Cardiac fibroblast (primary cell): ENCODE measurements around the gene TGM5.
A peak's percentile ranks its signal among the peaks of the same experiment; 100 is the strongest.

Experiments used
- DNase-seq, 2 donors: peaks; one replicate each; pipeline versions ENCODE4 v3.0.0 to v3.0.0-alpha.2; 2010; ENCODE audit warnings: low read depth in 2 of 2
- H3K4me3 ChIP-seq, 2 donors: replicated peaks in 1 of 2; 1 replicate in 1 of 2; 2 replicates in 1 of 2; pipeline ENCODE4 v1.5.1; 2011; ENCODE audit warnings: low read depth in 2 of 2, low read length in 2 of 2, mild to moderate bottlenecking in 2 of 2, moderate library complexity in 1 of 2
- CTCF ChIP-seq: IDR thresholded peaks from one replicate; pipeline ENCODE4 v1.5.1; 2011; ENCODE audit warnings: low read depth, mild to moderate bottlenecking, low read length, inconsistent platforms

TGM5 gene

GRCh38 chr15:43239732-43240491 is 26.8 kb downstream of the TGM5 start:
- no peak for TF ChIP-seq CTCF

GRCh38 chr15:43238671-43239131 is 28.0 kb downstream of the TGM5 start:
- no peak for TF ChIP-seq CTCF
- DNase-seq = no peak
- H3K4me3 ChIP-seq = no peak overlapping the region

More at GRCh38 chr15:43239732-43240491, 26.8 kb downstream of the TGM5 start:
- DNase-seq = peak in 1 of 2 donors; percentile 29
- H3K4me3 ChIP-seq = no peak overlapping the region

GRCh38 chr15:43237842-43238470 is 28.8 kb downstream of the TGM5 start:
- H3K4me3 ChIP-seq = no peak overlapping the region
- no peak for TF ChIP-seq CTCF
- DNase-seq = no peak

- H3K4me3 ChIP-seq = no peak overlapping the region
- no peak for DNase-seq
- no peak for TF ChIP-seq CTCF
Observed at GRCh38 chr15:43235536-43235935, 31.2 kb downstream of the TGM5 start.

GRCh38 chr15:43232289-43232874 is 34.3 kb downstream of the TGM5 start:
- no peak for TF ChIP-seq CTCF
- peak in 1 of 2 donors; percentile 13 for DNase-seq
- H3K4me3 ChIP-seq = no peak overlapping the region

GRCh38 chr15:43230640-43231115 is 36.0 kb downstream of the TGM5 start:
- no peak for TF ChIP-seq CTCF
- peak; percentile 32 to 40 for DNase-seq
- no peak overlapping the region for H3K4me3 ChIP-seq
